ENCODE data around the gene FSCN2. TPM values are rescaled to one million over a fixed set of nuclear protein-coding genes. Genes with fewer than 3 reads are reported as not detected.
A peak's percentile ranks its signal among the peaks of the same experiment; 100 is the strongest.

The FSCN2 gene
- total and polyA plus RNA-seq, 12 donors = 0.22 to 1.9 (median 0.72) TPM; not detected in 1

- TF ChIP-seq CTCF (IDR thresholded peaks at IDR 0.05) = no peak
- no peak for TF ChIP-seq POLR2A (IDR thresholded peaks at IDR 0.05)
- DNase-seq = no peak
- H3K4me3 ChIP-seq = no peak overlapping the region
- no peak overlapping the region for H3K27ac ChIP-seq
- intact Hi-C loops (cut with DNase I) = loop anchor here (5.0 to 10.0 kb wide), 3 partner anchors 92 to 342 kb away; partner anchors contain the start of gene BAHCC1 (in 1 of the 2)
- no peaks in the 10 kb centered on the region for H3K9me3 ChIP-seq (replicated peaks in 1 of 3)
- H3K27me3 ChIP-seq = no peaks in the 10 kb centered on the region
- 67 to 71% (median 70%) methylated on average over 17 of the region's 17 CpGs for WGBS, 4 donors
- peaks cover 11 to 43% of the 10 kb centered on the region in 2 donors for H3K4me1 ChIP-seq (replicated peaks in 1 of 2)
- H3K36me3 ChIP-seq (replicated peaks in 1 of 2) = no peaks in the 10 kb centered on the region
Measured at GRCh38 chr17:81486199-81486810, 41.9 kb upstream of the FSCN2 start.

- no peak for DNase-seq
- Histone ChIP-seq H3K27ac (no peak overlapping the region), H3K4me1 (replicated peaks in 1 of 2) (peaks cover 11 to 36% of the 10 kb centered on the region in 2 donors), H3K4me3 (no peak overlapping the region), H3K9me3 (replicated peaks in 1 of 3) (no peaks in the 10 kb centered on the region), H3K27me3 (no peaks in the 10 kb centered on the region), H3K36me3 (replicated peaks in 1 of 2) (no peaks in the 10 kb centered on the region)
- TF ChIP-seq POLR2A (IDR thresholded peaks at IDR 0.05) = no peak
- TF ChIP-seq CTCF (IDR thresholded peaks at IDR 0.05) = no peak
- WGBS, 4 donors = 62 to 82% (median 71%) methylated on average over 10 of the region's 10 CpGs
- intact Hi-C loops (cut with DNase I) = loop anchor here (5.0 to 10.0 kb wide), 3 partner anchors 92 to 342 kb away; partner anchors contain the start of gene BAHCC1 (in 1 of the 2)
Measured at GRCh38 chr17:81487089-81487486, 41.1 kb upstream of the FSCN2 start.

DNA sequence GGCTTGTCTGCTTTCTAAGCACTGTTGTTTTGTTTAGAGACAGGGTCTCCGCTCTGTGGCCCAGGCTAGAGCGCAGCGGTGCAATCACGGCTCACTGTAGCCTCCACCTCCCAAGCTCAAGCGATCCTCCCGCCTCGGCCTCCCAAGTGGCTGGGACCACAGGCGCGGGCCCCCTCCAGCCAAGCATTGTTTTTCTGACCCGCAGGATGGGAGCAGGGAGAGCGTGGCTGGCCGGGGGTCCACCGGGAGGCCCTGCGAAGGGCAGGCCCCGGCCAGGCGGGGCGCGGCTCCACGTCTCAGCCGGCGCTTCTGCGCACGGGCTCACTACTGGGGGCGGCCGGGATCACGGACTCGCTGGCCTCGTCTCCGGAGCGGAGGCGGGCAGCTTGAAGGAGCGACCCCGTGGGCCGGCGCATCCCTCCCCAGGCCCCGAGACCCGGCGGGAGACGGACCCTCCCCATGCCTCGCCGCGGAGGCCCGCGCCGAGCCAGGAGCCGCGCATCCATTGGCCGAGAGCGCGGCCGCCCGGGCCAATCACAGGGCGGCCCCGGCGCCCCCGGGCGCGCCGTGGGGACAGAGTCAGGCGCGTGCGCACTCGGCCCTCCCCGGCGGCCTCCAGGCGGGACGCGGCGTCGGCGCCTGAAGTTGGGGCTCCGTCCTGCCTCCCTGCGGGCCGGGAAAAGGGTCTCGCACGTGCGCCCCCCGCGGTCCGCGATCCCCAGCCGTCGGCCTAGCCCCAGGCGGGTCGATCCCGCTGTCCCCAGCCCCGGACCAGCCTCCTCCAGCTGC, 40.5 kb upstream of the FSCN2 start:
- 8 to 65% (median 19%) methylated on average over 4 to 87 of the region's 87 CpGs for WGBS, 4 donors
- H3K4me1 ChIP-seq (replicated peaks in 1 of 2) = peaks cover 11 to 34% of the 10 kb centered on the region in 2 donors

More for the DNA sequence above, 40.5 kb upstream of the FSCN2 start:
- no peaks in the 10 kb centered on the region for H3K36me3 ChIP-seq (replicated peaks in 1 of 2)
- DNase-seq = peak; percentile 60 to 86 (median 77)
- no peaks in the 10 kb centered on the region for H3K9me3 ChIP-seq (replicated peaks in 1 of 3)
- H3K4me3 ChIP-seq = peak overlapping the region in 3 of 4 donors; percentile 24 to 68 (median 46)
- peak overlapping the region in 3 of 5 donors; percentile 60 to 87 (median 70) for H3K27ac ChIP-seq
- no peaks in the 10 kb centered on the region for H3K27me3 ChIP-seq
- TF ChIP-seq CTCF (IDR thresholded peaks at IDR 0.05) = no peak
- TF ChIP-seq POLR2A (IDR thresholded peaks at IDR 0.05) = peak; percentile 22 to 62
- intact Hi-C loops (cut with DNase I) = loop anchor here (5.0 to 10.0 kb wide), 3 partner anchors 93 to 343 kb away; partner anchors contain the start of gene BAHCC1 (in 1 of the 2)
